GM19467 (cell line): ENCODE measurements around the gene ADGRV1.

Experiments
- ATAC-seq: cut with Tn5 transposase; IDR thresholded peaks from one replicate; pipeline ENCODE4 v1.9.1; 2021; ENCODE audit warnings: mild to moderate bottlenecking, moderate library complexity; ENCODE audit not compliant: unreplicated experiment

ADGRV1 gene

DNA sequence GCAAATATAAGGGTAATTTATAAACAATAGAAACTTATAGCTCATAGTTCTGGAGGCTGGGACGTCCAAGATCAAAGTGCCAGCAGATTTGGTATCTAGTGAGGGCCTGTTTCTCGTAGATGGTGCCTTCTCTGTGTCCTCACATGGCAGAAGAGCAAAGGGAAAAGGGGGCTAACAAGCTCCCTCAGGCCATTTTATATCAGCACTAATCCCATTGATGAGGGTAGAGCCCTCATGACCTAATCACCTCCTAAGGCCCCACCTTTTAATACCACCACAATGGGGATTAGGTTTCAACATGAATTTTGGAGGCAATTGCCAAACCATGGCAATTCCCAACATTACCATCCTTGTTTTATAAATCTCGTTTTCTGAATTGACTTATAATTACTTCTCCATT lies 564.7 kb downstream of the ADGRV1 start:
- ATAC-seq: no peak

DNA sequence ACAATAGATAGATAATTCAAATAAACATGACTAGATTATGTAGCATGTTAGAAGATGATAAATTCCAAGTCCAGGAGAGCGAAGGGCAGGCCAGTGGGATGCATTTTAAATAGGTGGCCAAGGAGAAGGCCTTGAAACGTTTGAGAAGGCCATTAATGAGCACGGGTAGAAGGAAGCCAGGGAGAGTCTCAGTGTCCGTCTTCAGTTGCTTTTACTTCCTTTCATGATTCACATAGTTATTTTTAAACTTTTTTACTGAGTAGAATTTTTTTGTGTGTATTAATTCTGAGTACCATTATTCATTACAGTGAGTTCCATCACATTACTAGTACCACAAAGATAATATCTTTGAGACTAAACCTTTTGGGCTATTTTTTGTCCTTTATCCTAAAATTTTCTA lies 565.3 kb downstream of the ADGRV1 start:
- ATAC-seq: no peak

DNA sequence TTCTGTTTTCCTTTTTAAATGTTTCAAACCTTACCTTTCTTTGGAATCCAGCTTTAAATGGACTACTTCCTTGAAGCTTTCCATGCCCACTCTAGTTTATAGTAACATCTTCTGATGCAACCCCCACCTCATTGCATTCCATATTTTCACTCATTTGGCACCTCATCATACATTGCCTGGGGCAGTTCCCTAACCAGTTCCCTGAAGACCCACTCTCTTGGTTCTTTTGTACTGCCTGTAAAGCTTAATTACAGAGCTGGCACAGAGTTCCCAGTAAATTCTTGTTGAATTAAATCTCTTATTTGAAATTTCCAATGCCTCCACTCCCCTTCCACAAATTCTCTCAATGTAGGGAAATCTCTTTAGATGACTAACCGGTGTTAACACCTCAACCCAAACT lies 567.3 kb downstream of the ADGRV1 start:
- no peak for ATAC-seq

DNA sequence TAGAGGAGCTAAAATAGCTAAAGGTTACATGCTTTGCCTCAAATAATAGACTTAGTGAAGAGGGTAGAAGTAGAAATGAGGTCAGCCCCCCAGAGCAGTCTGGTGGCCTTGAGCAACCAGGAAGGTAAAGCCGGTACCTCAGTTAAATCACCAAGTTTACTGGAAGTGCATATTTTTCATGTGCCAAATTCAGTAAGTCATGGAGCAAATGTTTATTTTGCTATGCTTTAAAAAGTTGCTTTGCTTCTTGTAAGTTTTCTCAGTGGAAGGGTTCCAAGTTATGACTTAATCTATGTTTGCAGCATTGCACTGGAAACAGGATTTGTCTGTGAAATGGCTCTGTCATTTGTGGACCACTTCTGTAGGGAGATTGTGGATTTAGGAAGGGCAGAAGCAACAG lies 567.9 kb downstream of the ADGRV1 start:
- no peak for ATAC-seq

DNA sequence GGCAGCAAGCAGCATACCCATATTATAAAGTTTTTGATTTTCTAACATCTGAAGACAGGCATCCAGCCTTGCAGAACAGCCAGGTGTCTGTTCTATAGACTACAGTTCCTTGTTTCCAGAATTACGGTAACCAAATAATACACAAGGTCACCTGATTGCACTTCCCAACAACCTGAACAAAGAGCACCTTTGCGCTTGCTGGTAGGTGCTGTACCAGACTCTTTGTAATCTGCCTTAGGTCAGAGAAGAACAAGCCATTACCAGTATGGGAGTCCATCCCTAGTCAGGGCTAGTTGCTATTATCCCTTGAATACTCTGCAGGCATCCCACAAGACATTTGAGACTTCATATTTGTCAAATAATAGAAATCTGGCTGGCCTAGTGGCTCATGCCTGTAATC lies 568.3 kb downstream of the ADGRV1 start:
- no peak for ATAC-seq

DNA sequence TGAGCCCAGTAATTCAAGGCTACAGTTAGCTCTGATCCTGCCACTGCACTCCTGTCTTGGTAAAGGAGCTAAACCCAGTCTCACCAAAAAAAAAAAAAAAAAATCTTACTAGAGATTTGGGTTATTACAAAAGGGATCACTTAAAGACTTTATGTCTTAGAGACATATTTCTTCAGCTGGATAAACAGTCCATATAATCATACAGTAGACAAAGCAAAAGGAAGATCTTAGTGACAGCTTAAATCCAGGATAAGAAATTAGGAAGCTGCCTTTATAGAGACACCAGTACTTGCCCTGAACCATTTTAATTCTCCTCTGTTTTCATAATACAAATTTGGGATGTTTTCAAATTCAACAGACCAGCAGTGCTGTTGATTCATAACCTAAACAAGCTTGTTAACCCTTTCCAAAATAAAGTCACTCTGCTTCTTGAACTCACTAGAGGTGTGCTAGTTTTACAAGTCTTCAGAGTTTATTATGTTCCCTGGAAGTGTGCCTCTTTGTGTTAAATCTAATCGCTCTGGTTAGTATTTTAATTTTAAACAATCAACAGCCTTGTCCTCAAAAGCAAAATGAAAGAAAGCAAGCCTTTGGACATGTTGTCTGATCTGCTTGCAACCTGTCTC lies 569.0 kb downstream of the ADGRV1 start:
- no peak for ATAC-seq

DNA sequence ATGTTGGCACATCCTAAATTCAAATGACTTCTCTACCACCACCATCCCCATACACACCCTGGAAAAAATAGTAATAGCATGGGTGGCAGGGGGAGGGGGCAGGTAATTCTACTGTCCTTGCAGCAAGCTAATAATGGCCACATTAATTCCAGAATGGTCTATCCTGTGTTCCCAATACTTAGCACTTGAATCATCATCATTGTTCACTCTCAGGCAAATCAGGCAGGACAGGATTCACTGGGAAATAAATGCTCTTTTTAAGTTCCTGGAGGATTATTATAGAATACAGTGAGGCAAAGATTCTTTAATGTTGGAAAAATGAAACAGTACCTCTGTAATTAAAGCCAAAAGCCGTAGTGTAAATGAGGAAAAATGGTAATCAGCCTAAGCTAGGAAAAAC lies 570.0 kb downstream of the ADGRV1 start:
- ATAC-seq: no peak

DNA sequence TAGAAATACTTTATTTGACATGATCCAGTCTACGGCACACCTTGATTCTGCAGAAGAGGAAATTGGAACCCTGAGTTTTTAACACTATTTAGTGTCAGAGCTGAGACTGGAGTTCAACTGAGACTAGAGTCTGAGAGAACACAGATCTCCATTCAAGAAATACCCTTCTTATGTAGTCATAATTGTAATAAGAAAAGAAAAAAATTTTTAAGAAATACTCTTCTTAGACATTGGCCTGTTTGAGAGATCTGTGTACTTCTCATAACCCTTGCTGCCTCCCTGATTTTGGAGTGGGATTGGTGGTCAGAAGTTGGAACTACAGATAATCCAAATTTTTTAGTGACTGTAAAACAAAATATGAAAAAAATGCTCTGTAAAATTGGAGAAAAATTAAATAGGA lies 571.2 kb downstream of the ADGRV1 start:
- ATAC-seq: no peak

DNA sequence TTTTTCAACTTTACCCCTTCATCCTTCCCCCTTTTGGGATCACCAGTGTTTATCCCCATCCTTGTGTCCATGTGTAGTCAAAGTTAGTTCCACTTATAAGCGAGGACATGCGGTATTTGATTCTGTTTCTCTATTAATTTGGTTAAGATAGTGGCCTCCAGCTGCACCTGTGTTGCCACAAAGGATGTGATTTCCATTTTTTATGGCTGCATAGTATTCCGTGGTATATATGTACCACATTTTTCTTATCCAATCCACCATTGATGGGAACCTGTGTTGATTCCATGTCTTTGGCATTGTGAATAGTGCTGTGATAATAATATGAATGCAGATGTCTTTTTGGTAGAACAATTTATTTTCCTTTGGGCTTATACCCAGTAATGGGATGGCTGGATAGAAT lies 572.2 kb downstream of the ADGRV1 start:
- no peak for ATAC-seq

DNA sequence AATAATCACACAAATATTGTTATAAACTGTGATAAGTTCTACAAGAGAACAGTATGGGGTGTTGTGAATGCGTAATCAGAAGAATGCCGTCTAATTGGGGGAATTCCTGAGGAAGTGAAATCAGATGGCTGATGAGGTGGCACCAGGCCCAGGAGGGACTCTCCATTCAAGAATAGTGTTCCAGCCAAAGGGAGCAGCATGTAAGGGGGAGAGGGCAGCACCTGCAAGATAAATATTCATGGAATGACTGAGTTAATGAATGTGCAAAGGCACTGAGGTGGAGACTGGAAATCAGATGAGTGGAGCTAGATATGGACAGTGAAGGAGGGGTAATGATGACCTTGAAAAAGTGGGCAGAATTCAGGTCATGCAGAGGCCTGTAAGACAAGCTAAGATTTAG lies 574.0 kb downstream of the ADGRV1 start:
- ATAC-seq: no peak

DNA sequence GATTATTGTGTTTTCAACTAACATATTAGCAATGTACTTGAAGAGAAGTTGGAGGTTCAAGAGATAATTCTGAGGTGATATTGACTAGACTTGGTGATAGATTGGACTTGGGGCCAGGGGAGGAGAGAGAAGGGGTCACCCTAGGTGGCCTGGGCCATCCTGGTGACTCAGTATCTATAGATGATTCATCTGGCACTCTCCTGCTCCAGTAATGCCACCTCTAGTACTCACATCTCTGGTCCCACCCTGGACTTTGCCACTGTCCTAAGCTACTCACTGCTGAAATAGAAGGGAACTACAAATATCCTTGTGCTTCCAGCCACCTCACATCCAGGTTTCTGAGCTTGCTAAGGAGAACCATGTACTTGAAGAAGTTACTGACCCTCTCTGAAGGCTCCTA lies 574.6 kb downstream of the ADGRV1 start:
- no peak for ATAC-seq

DNA sequence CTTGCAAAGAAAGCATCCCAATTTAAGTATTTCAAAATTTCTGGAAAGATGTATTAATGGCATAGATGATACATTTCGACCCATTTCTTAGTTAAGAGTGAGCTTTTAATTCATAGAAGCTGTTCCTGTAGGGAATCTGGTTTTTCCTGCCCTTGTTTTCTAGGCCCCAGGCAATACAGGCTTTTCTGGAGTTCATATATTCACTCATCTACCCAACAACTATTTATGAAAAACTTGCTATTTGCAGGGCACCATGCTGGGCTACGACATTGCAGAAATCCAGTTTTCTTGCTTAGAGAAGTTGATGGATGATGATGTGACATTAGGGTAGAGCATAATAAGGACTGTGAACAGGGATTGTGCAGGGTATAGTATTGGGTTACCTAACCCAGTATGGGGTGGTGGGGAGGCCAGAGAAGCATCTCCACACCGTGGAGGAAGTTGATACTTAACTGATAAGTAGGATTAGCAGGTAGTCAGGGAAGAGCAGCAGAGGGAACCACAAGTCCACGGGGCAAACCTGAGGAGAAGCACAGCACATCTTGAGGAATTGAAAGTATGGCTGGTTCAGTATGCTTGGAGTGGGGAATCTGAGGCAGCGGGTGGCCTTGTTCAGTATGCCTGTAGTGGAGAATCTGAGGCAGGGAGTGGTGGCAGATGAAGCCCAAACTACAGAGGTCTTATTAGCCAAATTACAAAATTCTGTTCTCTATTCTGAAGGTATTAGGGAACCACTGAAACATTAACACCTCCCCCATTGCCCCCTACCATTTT lies 577.1 kb downstream of the ADGRV1 start:
- ATAC-seq: no peak

DNA sequence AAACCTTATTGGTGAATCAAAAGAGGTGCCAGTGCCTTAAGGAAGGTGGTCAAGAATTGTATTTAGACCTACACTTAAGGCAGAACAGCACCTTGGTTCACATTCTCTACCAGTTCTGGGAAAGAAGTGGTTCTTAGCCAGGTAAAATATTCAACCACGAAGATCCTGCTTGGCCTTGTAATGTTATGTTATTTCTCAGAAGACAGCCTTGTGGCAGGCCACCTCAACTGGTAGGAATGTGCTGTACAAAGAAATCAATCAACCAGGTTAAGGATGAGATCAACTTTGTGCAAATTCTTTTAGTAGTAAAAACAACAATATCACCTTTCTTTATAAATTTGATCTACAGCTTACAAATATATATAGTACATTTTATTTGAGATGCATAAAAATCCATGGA lies 577.7 kb downstream of the ADGRV1 start:
- ATAC-seq: no peak

DNA sequence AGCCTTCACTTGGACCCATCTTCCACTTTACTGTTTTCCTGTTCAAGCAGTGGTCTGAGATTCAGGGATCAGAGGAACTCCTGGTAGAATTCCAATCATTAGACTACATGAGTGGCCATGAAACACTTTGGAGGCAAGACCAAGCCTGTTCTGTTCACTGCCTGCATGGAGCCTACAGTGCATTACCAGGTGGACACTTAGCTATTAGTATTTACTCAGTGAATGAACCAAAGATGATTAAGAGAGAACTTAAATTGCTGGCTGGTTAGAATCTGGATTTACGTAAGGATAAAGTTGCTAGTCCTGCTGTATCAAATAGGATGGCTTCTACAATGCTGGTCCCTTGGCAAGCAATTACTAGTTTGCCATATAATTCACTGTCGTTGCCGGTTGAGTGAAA lies 579.0 kb downstream of the ADGRV1 start:
- ATAC-seq: no peak

DNA sequence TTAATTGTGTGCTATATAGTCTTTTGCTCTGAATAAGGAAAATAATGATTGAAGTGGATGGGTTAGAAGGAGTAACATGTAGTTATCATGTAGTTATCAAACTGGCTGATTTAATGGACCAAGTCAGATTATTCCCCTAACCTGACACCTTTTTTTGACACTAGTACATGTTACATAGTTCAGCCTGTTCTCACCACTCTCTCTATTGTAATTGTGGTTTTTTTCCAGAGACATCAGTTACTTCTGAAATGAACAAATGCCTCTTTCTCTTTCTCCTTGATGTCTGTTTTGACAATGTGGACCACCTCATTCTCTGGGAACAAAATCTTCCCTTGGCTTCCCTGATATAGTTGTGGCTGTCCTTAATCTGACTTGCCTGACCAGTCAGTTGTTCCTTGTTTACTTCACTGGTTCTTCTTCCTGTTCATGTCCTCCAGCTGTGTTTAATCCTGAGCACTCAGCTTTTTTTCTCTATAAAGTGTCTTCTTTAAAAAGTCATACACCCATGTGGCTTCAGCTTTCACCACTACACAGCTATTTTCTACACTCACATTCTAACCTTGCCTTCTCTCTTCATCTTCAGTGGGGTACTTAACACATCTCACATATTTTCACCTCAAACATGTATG lies 581.1 kb downstream of the ADGRV1 start:
- no peak for ATAC-seq

DNA sequence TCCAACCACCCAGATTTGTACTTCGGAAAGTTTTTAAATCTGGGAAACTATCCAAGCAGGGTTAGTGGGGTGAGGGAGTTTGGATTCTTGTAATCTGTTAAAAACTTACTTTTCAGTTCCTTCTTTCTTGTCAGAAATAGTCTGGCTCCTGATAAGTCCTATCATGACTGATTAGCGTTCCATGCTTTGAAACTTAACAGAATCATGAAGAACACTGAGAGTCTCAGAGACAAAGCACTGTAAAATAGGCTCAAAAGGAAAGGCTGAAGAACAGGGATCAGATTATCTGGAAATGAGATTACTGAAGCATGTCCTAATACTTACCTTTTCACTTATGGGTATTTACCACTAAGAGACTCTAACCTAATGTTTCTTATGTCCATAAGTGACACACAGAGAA lies 582.1 kb downstream of the ADGRV1 start:
- ATAC-seq: no peak

DNA sequence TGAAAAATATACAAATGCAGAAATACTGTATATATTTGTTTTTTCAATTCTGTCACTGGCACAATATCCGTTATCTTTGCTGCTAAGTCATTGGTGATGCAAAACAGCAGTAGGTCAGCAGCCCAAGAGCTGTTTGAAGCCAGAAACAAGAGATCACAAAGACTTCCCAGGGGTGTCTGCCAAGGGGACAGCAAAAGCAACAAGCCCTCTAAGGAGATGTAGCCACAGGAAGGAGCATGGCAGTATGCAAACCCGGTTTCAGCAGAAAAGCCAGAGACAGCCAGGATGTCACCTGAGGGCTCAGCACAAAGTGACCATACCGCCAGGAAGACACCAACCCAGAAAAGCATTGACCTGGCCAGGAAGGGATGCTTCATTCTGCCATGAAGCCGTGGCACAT lies 583.0 kb downstream of the ADGRV1 start:
- ATAC-seq: no peak

DNA sequence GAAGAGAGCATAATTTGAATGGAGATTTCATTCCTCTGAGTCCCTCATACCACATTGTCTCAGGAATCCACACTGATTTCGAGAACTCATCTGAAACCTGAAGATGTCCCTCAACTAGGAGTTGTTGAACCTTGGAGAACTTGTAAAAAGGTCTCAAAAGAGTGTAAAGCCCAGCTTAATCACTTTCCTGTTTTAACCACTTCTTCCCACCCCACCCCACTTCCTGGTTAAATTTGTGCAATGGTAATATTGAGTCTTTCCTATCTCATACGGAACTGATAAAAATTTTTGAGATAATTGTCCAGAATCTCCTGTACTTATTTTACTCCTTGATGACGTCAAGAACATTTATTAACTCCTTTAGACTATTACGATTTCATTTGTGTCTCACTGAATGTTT lies 583.8 kb downstream of the ADGRV1 start:
- ATAC-seq: no peak

DNA sequence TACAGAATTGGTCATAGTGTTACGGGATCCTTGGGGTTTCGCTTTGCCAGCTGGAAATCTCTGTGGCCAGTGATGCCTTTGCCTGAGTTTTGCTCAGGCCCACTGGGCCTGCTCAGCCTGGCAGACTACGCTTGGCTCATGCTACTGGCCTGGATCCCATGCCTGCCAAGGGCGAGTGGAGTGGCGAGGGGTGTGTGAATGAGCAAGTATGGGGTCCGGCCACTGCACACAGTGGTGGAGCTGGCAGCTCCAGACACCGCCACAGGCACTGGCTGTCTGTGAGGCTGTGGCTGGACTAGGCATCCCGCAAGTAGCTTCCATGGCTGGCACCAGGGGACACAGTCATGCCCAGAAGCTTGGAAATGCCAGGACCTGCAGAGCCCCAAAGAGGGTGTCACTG lies 584.2 kb downstream of the ADGRV1 start:
- ATAC-seq: no peak

DNA sequence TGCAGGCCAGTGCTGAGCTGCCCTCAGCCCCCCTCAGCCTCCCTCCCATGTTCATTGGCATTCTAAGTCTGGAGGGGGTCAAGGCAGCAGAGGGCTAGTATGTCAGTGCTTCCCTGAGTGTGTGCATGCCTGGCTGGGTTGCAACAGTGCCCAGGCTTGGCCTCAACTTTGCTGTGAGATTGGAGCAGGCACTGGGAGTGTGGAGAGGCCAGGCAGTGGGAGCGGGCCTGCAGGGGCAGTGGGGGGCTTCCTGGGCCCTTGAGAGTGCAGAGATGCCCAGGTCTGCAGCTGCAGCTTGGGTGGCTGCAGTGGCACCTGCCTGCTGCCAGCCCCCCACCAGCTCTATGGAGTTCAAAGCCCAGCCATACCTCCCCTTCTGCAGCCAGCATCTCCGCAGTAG lies 585.2 kb downstream of the ADGRV1 start:
- ATAC-seq: no peak

DNA sequence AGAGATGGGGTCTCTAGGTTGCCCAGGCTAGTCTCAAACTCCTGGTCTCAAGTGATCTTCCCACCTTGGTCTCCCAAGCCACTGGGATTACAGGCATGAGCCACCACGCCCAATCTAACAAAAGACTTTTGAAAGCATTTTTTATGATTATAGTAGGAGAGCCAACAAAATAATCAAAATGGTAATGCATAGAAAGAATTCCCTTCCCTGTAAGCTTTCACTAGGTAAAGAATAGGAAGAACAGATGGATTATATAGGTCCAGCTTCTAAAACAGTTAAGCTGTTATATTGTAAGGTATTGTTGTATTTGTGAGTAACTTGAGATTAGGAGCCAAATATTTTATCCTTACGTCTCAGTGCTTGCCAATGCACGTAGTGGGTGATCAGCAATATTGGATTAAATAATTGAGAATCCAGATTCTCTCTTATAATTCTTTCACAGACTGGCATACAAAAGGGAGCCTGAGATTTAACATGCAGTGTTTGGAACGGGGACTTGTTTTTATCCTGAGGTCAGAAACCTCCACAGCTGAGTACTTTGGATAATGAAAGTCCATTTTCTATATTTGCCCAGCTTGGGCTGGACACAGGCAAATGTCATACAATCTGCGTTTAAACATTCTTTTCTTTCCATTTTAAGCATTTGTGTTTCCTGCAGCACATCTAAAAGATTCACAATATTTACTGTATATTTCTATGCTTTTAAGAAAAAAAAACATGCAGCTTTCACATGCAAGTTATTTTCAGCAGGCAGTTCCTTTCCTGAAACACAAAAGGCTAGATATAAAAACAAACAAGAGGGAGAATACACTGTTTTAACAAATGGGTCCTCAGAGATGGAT lies 586.1 kb downstream of the ADGRV1 start:
- ATAC-seq: no peak

DNA sequence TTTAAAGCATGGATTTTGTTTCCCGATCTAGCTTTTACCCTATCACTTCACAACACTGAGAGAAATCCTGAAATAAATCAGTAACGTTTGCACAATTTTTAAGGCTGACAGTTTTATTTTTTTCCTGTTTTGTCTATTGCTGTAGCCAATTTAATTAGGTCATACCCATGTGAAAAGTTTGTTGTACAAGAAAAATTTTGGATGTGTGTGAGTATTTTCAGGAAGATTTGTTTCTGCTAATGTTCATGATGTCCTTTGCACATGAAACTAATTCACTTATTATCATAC lies 586.7 kb downstream of the ADGRV1 start:
- no peak for ATAC-seq
